NCI-H748 (cell line): ENCODE measurements around the gene OR10T2.
"Not testable (repeated sequence)": the region's sequence is repeated elsewhere in the genome, so short reads cannot be mapped to it uniquely, and the experiment has no call there.

ENCODE experiments used
- DNase-seq: peaks from one replicate; lab custom pipeline; 2025; ENCODE audit not compliant: unreplicated experiment; lab: John Stamatoyannopoulos, UW

OR10T2 gene, protein sequence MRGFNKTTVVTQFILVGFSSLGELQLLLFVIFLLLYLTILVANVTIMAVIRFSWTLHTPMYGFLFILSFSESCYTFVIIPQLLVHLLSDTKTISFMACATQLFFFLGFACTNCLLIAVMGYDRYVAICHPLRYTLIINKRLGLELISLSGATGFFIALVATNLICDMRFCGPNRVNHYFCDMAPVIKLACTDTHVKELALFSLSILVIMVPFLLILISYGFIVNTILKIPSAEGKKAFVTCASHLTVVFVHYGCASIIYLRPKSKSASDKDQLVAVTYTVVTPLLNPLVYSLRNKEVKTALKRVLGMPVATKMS

DNA sequence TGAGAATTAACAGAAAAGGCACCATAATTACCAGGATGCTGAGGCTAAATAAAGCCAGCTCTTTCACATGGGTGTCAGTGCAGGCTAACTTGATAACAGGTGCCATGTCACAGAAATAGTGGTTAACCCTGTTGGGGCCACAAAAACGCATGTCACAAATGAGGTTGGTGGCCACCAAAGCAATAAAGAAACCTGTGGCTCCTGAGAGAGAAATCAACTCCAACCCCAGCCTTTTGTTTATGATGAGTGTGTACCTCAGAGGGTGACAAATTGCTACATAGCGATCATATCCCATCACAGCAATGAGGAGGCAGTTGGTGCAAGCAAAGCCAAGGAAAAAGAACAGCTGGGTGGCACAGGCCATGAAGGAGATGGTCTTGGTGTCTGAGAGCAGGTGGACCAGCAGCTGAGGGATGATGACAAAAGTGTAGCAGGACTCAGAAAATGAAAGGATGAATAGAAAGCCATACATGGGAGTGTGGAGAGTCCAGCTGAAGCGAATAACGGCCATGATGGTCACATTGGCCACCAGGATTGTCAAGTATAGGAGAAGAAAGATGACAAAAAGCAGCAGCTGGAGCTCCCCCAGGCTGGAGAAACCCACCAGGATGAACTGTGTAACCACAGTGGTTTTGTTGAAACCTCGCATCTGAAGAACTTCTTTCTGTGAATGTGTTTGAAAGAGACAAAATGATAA, at the start of gene OR10T2:
OR10T2 (minus strand) TSS at position 649 of the 697 bp plus-strand sequence; CDS start at position 649, 0 bp downstream.
- no peak for DNase-seq

DNA sequence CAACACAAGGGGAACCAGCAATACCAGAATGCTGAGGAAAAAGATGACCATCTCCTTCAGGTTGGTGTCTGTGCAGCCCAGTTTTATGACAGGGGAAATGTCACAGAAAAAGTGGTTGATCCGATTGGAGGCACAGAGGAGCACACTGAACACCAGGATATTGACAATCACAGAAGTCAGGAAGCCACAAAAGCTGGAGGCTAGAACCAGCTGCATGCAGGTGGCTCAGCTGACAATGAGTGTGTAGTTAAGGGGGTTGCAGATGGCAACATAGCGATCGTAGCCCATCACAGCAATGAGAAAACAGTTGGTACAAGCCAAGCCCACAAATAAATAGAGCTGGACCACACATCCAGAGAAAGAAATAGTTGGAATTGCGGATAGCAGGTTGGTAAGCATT, 46.1 kb upstream of the OR10T2 start:
- no peak for DNase-seq

DNA sequence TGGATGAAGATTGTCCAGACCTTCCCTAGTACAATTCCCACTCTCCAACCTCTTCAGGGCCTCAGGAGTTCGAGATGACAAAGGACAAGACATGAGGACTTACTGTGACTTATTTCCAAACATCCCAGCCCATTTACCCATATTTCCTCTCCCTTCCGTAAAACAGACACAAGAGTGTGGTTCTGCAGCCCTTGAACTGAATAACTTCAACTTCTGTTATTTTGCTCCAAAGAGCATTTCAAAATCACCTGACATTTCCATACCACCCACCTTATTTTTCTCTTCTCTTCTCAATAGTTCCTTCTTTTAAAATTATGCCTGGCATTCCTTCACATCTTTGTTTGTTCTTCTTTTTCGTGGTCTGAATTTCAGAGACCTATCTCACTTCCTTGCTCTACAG, 35.5 kb upstream of the OR10T2 start:
- DNase-seq, result no peak

DNA sequence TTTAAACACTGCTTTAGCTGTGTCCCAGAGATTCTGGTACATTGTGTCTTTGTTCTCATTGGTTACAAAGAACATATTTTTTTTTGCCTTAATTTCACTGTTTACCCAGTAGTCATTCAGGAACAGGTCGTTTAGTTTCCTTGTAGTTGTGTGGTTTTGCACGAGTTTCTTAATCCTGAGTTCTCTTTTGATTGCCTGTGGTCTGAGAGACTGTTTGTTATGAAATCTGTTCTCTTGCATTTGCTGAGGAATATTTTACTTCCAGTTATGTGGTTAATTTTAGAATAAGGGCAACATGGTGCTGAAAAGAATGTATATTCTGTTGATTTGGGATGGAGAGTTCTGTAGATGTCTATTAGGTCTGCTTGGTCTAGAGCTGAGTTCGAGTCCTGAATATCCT, 30.9 kb upstream of the OR10T2 start:
- DNase-seq, result not testable (repeated sequence)

DNA sequence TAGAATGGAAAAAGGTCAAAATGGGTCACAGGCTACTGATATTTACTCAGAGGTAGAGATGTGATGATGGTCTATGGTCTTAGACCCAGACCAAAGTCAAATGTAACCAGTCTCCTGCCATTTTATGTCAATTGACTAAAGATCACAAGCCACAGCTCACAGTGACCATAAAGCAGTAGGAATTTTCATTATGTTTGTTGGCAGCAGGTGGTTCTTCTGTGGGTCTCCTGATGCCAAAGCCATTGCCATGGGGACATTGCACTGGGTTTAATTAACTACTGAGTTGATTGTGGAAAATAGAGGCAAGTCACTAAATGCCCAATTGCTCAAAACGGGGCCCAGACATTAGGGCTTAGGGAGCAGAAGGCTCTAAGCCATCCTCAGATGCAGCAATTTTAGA, 26.9 kb upstream of the OR10T2 start, which contains the start of gene OR10K2:
OR10K2 (minus strand) TSS at position 101 of the 400 bp plus-strand sequence. CDS start 5,371 bp downstream, outside the sequence.
- DNase-seq, result no peak

DNA sequence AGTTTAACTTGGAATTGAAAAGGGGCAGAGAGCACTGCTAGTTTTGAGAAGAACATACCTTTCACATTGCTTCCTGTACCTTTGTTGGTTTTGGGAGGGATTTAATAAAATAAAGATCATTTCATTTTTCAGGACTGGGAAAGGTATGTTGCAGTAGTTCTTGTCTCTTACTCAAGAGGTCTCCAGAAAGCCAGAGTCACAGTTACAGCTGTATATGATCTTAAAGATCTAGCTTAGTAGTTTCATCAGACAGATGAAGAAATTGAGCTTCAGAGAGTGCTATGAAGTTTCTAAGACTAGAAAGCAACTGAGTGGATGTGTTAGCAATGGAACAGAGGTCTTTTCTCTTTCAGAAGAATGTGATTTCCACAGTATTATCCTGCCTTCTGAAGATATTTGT, 25.8 kb upstream of the OR10T2 start:
- DNase-seq, result no peak

DNA sequence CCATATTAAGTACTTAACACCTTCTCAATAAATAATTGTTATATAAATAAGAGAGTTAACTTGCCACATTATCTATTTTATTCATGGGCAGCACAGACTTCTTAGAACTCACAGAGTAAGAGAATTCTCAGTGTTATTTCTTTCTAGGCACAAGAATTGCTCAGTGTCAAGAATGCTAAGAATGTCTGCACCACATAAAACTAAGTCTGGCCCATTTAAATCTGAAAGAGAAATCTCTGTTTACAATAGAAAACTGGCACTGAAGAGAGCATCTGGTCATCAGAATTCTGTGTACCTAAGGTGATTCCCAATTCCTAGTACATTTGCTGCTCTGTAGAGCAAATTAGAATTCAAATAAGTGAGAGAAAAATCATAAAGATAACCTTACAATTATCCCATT, 22.9 kb upstream of the OR10T2 start:
- DNase-seq, result no peak

DNA sequence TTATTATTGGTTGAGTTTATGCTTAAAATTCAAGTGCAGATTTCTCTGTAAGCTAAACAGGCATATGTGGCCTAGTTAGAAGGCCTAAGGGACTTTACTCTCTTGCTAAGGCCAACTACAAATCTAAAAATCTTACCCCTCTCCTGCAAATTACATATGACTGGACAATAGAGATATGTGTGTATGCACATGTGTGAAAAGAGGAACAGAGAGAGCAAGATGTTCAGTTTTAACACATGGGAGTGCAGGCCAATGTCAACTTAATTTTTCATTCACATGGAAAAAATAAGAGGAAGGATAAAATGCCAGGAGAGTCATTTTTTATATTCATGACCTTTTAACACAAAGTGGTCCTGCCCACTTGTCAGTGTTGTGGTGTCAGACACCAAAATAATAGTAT, 18.3 kb upstream of the OR10T2 start:
- no peak for DNase-seq

DNA sequence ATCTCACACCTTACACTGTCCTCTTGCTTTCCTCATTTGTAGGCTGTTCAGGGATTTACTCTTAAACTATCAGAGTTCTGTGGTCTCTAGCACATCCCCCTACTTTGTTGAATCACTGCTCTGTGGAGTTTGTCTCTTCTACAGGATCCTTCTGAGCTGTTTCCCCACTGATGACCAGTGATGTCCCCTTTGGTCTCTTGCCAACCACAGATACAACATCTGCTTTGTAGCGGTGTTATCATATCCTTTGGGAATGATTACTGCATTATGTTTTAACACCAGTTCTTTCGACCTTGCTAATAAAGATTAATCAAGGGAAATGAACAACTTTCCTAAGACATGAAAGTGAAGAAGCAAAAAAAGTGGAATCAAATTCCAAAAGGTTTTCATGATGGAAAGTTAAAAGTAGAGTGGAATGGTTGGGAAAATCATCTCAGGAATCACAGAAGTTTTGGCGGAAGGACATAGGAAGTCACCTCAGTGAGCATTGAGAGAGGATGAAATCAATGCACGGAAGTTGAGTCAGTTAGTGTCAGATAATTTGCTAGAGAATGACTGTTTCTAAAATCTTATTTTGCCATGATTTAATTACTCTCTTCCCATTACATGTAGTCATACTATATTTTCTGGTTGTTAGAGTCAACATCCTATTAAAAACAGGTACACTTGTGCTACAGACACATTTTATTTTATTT, 15.5 kb upstream of the OR10T2 start:
- DNase-seq, result no peak

DNA sequence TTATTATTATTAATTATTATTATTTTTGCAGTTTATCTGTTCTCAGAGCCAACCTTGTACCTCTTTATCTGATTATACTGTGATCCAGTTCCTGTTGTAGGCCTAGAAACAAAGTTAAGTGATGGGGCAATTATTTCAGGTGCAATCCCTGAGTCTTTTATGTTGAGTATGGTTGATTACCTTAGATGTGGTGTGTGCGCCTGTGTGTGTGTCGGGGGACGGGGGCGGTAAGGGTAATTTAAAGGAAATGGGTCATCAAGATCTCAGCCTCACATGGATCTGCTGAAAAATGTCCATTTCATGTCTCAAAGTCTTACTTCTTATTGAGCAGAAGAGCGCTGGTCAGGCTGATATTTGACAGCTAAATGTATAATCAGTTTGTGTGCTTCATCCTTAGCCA, 7.8 kb upstream of the OR10T2 start:
- no peak for DNase-seq

DNA sequence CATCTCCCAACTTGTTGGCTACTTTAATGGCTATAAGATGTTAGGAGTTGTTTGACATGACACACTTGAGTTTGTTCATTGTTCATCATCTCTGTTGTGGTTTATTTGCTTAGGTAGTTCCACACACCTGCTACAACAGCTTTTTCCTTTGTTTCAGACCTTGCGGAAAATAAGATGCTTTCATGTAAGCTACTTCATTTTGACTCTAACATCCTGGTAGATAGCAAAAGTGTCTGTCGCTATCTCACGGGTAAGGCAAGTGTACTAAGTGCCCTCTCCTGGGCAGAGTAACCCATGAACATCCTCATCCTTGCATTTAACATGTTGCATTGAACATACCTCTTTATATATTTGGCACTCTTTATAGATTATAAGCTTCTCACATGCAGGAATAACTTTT, 1.6 kb upstream of the OR10T2 start:
- no peak for DNase-seq

DNA sequence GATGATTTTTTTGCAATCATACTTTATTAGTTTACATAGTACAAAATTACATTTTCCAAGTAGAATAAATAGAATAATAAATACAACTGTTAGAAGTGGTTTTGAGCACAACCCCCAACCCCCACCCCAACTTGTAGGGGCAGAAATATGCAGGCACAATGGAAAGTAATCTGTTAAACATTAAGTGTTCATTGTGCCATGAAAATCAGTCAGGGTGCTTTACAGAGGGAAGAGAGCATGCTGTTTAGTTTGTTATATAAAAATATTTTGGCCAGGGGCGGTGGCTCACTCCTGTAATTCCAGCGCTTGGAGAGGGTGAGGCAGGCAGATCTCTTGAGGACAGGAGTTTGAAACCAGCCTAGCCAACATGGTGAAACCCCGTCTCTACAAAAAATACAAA, 2.6 kb downstream of the OR10T2 start:
- no peak for DNase-seq

DNA sequence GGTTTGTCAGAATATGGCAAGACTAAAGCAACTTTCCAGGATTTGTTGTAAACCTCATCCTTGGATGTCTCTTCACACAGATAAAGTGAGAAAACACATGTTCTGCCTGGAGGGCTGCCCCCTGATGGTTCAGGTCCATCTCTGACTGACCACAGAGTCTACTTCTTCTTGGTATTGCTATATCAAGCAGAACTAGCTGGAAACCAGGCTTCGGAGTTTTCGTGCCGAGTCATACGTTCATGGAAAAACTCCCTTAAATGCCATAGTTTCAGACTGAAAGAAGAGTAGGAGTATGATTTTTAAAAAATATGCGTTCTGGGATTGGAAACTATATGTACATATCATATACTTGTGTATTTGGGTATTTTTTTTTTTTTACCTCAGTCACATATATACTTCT, 5.8 kb downstream of the OR10T2 start:
- no peak for DNase-seq

DNA sequence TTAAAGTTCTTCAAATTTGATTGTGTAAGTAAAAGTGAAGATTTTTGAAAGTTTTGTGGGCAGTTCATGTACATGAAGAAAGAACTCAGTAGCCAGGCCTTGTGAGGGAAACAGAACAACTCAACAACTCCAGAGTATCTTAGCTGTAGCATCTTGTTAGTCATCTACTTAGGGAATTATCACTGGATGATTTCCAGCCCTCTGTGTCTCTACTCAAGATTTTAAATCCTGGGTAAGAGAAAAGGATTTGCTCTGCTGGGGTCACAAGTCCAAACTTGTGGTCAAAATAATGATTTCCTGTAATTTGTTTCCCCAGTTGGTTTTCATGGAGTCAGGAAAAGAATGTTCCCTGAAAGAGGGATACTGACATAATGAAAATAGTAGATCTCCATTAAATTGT, 8.2 kb downstream of the OR10T2 start:
- no peak for DNase-seq

DNA sequence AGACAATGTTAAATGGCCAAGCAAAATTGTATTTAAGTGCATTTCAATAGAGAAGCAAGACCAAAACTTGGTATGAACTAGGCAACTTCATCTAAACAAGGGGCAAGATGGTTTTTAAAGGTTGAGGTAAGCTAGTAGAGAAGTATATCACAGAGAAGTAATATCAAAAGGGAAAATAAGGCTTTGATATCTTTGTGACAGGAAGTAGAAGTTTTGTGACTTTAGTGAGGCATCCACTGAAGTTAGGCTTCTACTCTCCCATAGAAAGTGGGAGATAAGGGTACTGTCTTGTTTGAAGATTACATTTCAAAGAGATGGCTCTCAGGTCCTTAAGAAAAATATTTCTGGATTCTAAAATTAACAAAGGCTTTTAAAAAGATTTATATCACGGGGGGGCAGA, 8.9 kb downstream of the OR10T2 start:
- no peak for DNase-seq

DNA sequence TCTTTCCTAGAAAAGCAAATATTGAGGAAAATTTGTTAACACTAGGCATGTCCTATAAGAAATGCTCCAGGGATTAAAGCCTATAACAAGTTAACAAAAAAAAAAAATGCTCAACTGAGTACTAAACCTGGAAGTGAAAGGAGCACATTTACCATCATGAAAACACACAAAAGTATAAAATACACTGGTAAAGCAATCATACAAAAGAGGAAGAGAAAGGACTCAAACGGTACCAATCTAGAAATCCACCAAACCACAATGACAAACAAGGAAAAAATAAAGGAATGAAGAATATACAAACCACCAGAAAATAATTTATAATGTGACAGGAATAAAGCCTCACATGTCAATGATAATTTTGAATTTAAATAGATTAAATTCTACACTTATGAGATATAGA, 24.4 kb downstream of the OR10T2 start:
- DNase-seq, result no peak

DNA sequence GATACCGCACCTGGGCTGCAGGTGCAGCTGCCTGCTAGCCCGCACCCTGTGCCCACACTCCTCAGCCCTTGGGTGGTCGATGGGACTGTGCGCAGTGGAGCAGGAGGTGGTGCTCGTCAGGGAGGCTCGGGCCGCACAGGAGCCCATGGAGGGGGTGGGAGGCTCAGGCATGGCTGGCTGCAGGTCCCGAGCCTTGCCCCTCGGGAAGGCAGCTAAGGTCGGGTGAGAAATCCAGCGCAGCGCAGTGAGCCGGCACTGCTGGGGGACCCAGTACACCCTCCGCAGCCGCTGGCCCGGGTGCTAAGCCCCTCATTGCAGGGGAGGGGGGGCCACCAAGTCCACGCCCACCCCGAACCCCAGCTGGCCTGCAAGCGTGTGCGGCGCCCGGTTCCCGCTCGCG, 25.2 kb downstream of the OR10T2 start:
- not testable (repeated sequence) for DNase-seq

DNA sequence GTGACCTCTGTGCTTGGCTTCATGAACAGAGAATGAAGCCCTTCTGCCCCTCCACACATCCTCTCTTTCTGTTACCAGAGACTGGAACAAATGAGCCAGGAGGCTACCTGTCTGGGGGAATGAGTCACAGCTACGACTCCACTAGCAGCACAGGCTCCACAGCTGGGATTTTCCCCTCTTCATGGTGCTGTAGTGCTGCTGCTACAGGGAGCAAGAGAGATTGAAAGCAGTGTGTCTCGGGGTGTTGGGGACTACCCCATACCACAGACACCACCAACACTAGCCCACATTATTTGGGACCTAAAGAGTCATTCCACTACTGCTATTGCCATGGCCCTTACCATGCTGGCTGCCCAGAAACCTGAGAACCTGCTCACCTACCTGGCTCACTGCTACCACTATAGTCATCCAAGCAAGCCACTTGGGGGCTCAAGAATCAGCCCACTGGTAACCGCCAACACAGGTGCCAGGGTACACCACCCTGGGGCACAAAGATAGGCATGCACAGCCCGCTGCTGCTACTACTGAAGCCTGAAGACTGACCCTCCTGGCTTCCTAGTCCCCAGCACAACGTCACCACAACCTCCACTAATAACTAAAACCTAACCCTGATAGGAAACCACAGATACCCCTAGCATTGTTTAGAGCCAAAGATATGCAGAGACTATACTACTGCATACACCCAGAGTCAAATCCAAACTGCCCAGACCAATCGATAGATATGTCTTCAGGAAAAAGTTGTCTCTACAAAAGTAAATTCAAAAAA, 27.9 kb downstream of the OR10T2 start:
- DNase-seq, result no peak

DNA sequence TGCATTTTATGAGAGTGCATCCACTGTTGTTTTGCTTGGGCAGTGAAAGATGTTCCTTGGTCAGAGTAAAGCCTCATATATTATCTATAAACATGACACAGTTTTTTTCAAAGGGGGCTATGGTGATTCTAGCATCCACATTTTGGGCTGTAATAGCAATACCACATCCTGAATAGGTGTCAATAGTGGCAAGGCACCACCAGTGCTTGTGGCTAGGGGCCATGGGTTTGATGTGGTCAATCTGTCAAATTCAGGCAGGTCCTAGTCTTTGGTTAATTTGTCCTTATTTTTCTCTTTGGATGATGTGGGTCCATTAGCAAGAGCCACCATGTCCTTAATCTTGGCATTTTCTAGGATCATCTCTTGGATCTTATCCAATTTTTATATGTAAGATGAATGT, 32.5 kb downstream of the OR10T2 start:
- no peak for DNase-seq

DNA sequence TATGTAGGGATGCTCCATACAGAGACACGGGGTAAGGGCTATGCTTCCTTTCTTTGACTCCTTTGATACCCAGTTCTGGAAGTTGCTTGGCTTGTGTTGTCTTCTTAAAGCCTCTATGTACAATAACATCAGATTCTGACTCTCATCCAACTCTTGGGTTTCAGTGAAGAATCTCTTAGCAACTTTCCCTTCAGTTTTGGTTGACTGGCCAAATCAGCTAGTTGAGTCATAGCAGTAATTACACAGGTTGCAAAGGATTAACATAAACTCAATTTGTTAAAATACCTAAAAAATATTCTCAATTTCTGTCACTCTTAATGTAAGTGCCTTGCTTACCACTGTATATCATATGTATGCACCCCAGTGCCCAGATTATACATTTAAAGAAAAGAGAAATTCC, 36.3 kb downstream of the OR10T2 start:
- DNase-seq, result no peak

DNA sequence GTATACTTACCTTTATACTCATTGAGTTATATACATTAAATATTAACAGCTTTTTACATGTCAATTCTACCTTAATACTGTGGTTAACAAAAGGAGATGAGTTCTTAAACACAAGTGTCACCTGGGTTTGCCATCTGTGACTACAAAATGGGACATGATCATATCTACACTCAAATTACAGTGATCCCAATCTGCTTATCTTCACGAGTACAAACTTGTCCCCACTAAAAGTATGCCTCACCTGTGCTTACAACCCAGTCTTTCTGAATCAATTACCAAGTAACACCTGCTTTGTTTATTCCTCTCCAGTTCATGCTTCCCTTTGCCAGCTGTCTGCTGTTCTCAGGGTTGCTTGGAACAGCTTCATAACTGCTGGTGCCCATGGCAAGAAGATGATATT, 36.8 kb downstream of the OR10T2 start:
- DNase-seq, result peak; percentile 4
